HepG2 (cell line): ENCODE data around the gene CCN2. TPM values are rescaled to one million over a fixed set of nuclear protein-coding genes. Genes with fewer than 3 reads are reported as not detected.

ENCODE experiments used
- AFF4 ChIP-seq: sonication (generic); formaldehyde crosslinking; IDR thresholded peaks from 2 replicates; pipeline ENCODE4 v1.4.0; 2020; ENCODE audit warnings: missing genetic modification reagents
- FUBP1 ChIP-seq: sonication (generic); formaldehyde crosslinking; IDR thresholded peaks from 2 replicates; pipeline ENCODE4 v1.5.1; 2020; ENCODE audit warnings: missing genetic modification reagents, mild to moderate bottlenecking, borderline replicate concordance
- GATAD1 ChIP-seq: IDR thresholded peaks from 2 replicates; pipeline ENCODE4 v1.6.1; 2016; ENCODE audit warnings: missing genetic modification reagents, missing compliant biosample characterization
- GLI4 ChIP-seq: sonication (generic); formaldehyde crosslinking; IDR thresholded peaks from 2 replicates; pipeline ENCODE4 v1.5.1; 2020; ENCODE audit warnings: missing genetic modification reagents, mild to moderate bottlenecking, moderate library complexity, borderline replicate concordance
- HMGXB4 ChIP-seq, 2 experiments: sonication (generic) in 1 of 2; formaldehyde crosslinking in 1 of 2; IDR thresholded peaks; 2 replicates each; pipeline versions ENCODE4 v1.4.0 to v1.6.1; 2018 to 2020; ENCODE audit warnings: missing genetic modification reagents in 2 of 2, borderline replicate concordance in 1 of 2, low read depth in 1 of 2, mild to moderate bottlenecking in 1 of 2, missing biosample characterization in 1 of 2
- MAX ChIP-seq: IDR thresholded peaks from 2 replicates; pipeline ENCODE4 v1.6.1; 2012; ENCODE audit warnings: inconsistent platforms
- MXD4 ChIP-seq: IDR thresholded peaks from 2 replicates; pipeline ENCODE4 v1.6.1; 2016; ENCODE audit warnings: mild to moderate bottlenecking, missing biosample characterization, missing genetic modification reagents
- NR2F6 ChIP-seq, 2 experiments: IDR thresholded peaks; 2 replicates each; pipeline ENCODE4 v1.6.1; 2016; ENCODE audit warnings: antibody characterized with exemption in 1 of 2, mild to moderate bottlenecking in 1 of 2
- POGK ChIP-seq: sonication (generic); formaldehyde crosslinking; conservative IDR thresholded peaks from 2 replicates; pipeline ENCODE4 v1.8.0; 2022; ENCODE audit warnings: mild to moderate bottlenecking, moderate library complexity, missing genetic modification reagents
- SIX4 ChIP-seq: sonication (generic); formaldehyde crosslinking; IDR thresholded peaks from 2 replicates; pipeline ENCODE4 v1.4.0; 2020; ENCODE audit warnings: missing genetic modification reagents
- TARDBP ChIP-seq: sonication (generic); formaldehyde crosslinking; IDR thresholded peaks from 2 replicates; pipeline ENCODE4 v1.8.0; 2022; ENCODE audit warnings: mild to moderate bottlenecking, missing genetic modification reagents
- ZNF557 ChIP-seq: sonication (generic); formaldehyde crosslinking; IDR thresholded peaks from 2 replicates; pipeline ENCODE4 v1.4.0; 2020; ENCODE audit warnings: missing genetic modification reagents
- ZNF639 ChIP-seq: conservative IDR thresholded peaks from 2 replicates; pipeline ENCODE4 v1.6.1; 2018; ENCODE audit warnings: missing genetic modification reagents
- ZNF652 ChIP-seq: IDR thresholded peaks from 2 replicates; pipeline ENCODE4 v1.6.1; 2016; ENCODE audit warnings: low read depth, borderline replicate concordance
- ZNF724P ChIP-seq: sonication (generic); formaldehyde crosslinking; IDR thresholded peaks from 2 replicates; pipeline ENCODE4 v1.8.0; 2022; ENCODE audit warnings: missing genetic modification reagents, borderline replicate concordance
- polyA plus RNA-seq, 8 experiments: library from polyadenylated mRNA; depleted of rRNA in 3 of 8; stranded (reverse) in 7 of 8; unstranded in 1 of 8; fragments of >200 nt; fragmentation: Illumina TruSeq in 4 of 8; extraction: Trizol in 4 of 8; gene quantifications; 2 replicates each; pipeline versions ENCODE4 v1.2.1 to v1.2.3, GENCODE V29; 2011 to 2016; ENCODE audit warnings: low read depth in 4 of 8, missing spikeins in 1 of 8, mixed read lengths in 1 of 8; ENCODE audit not compliant: insufficient read depth in 1 of 8
- total RNA-seq, 5 experiments: library from RNA; depleted of rRNA; stranded (reverse); fragments of >200 nt; fragmentation: Illumina TruSeq; extraction: Trizol; gene quantifications; 2 replicates each; pipeline ENCODE4 v1.2.3, GENCODE V29; 2016; ENCODE audit warnings: low read depth in 1 of 5

The CCN2 gene
- total and polyA plus RNA-seq, 2 of the 13 experiments (the other 11 are each of a cell fraction or from before 2014, with no cell fraction given): 34.7 to 316 TPM

GRCh38 chr6:131948692-131949619 is 2.2 kb downstream of the CCN2 start (continued):
- TF ChIP-seq ZNF639 (CRISPR knock-in tag) (peak; percentile 33; the same call in 1 of the 2 replicates), ZNF724P (peak; percentile 82; the same call in 1 of the 2 replicates), POGK (CRISPR knock-in tag) (0 out of 2 replicates have a peak, but pooled peaks have one; percentile 32), MXD4 (CRISPR knock-in tag) (peak; percentile 44), MAX (no peak), ZNF652 (CRISPR knock-in tag) (peak; percentile 59; the same call in 1 of the 2 replicates), SIX4 (0 out of 2 replicates have a peak, but pooled peaks have one; percentile 51), ZNF557 (0 out of 2 replicates have a peak, but pooled peaks have one; percentile 55), GATAD1 (CRISPR knock-in tag) (0 out of 2 replicates have a peak, but pooled peaks have one; percentile 8), AFF4 (CRISPR knock-in tag) (peak; percentile 96), HMGXB4 (CRISPR knock-in tag; IDR thresholded peaks at IDR 0.05; ENCODE audit: borderline replicate concordance in 1 of 2, low read depth in 1 of 2) (peak; percentile 39 to 91; a peak in 2 of 4 replicates), NR2F6 (IDR thresholded peaks at IDR 0.05) (no peak), NR2F6 (CRISPR knock-in tag; IDR thresholded peaks at IDR 0.05) (no peak), FUBP1 (CRISPR knock-in tag) (peak; percentile 91; the same call in 1 of the 2 replicates), TARDBP (CRISPR knock-in tag) (0 out of 2 replicates have a peak, but pooled peaks have one; percentile 26), GLI4 (CRISPR knock-in tag) (0 out of 2 replicates have a peak, but pooled peaks have one; percentile 73)
